ENCODE data around the gene CARHSP1. TPM values are rescaled to one million over a fixed set of nuclear protein-coding genes. Genes with fewer than 3 reads are reported as not detected.

Gene CARHSP1
- total and polyA plus RNA-seq, 2 experiments from 2014 or later: 129 to 150 TPM

DNA sequence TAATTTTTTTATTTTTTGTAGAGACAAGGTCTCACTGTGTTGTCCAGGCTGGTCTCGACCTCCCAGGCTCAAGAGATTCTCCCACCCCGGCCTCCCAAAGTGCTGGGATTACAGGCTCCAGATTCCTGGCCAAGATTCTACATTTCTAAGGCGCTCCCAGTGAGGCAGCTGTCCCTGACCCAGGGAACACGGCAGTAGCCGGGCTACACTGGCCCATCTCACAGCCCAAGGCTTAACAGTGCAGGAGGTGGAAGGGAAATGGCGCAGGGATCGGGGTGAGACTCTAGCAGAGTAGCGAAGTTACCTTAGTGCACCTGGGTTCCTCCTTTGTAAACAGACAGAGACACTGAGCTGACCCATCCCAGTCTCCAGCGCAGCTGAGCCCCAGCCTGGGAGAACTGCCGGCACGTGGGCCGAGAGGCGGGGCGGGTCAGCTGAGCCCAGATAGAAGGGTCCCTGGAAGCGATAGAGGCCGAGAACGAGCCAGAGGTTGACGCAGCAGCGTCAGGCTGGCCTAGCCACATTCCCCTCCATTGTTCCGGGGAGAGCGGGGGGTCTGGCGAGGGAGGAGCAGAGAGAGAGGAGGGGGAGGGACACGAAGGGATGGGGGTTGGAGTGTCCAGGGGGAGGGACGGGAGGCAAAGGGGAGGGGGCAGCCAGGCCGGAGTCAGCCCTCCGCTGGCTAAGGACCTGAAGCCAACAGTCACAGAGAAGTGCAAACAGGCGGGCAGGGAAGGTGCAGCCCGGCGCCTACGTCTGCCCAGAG is 2.5 kb downstream of the CARHSP1 start:
- no peak for TF ChIP-seq EZH2 (IDR thresholded peaks at IDR 0.05; ENCODE audit: insufficient read depth, poor library complexity, severe bottlenecking)
- no peak for TF ChIP-seq EZH2phosphoT487 (IDR thresholded peaks at IDR 0.05; ENCODE audit: insufficient read depth, low read depth)
- H3K36me3 ChIP-seq (ENCODE audit: low read depth): no peaks in the 10 kb centered on the region
- H3K4me1 ChIP-seq (ENCODE audit: insufficient read depth): peaks cover 23% of the 10 kb centered on the region
- H3K27me3 ChIP-seq (replicated peaks; ENCODE audit: insufficient read depth): no peaks in the 10 kb centered on the region
- peaks cover 2% of the 10 kb centered on the region; the same call in 1 of the 2 replicates for H4K20me1 ChIP-seq (ENCODE audit: insufficient read depth)
- WGBS, 2 experiments (ENCODE audit: low coverage in 1 of 2, low lambda C conversion rate in 2 of 2, missing lambda C conversion rate in 2 of 2): 8 to 13% methylated on average over 21 to 30 of the region's 30 CpGs
- peaks cover 69% of the 10 kb centered on the region for H3K79me2 ChIP-seq (ENCODE audit: insufficient read depth)
- H3K4me2 ChIP-seq (ENCODE audit: unreplicated experiment): peak overlapping the region; percentile 100
- H3K9me2 ChIP-seq (ENCODE audit: insufficient read depth): no peaks in the 10 kb centered on the region
- DNase-seq: peak; percentile 51
- H3K27ac ChIP-seq: peak overlapping the region; percentile 84
- in situ Hi-C loops (cut with MboI): no loop called here
- H3K9ac ChIP-seq: peak overlapping the region; percentile 89
- H3F3A ChIP-seq (ENCODE audit: insufficient read depth): peaks cover 36% of the 10 kb centered on the region
- H3K9me3 ChIP-seq (ENCODE audit: low read depth): no peaks in the 10 kb centered on the region
- H2AFZ ChIP-seq: no peak overlapping the region
- H3K4me3 ChIP-seq: peak overlapping the region; percentile 97

DNA sequence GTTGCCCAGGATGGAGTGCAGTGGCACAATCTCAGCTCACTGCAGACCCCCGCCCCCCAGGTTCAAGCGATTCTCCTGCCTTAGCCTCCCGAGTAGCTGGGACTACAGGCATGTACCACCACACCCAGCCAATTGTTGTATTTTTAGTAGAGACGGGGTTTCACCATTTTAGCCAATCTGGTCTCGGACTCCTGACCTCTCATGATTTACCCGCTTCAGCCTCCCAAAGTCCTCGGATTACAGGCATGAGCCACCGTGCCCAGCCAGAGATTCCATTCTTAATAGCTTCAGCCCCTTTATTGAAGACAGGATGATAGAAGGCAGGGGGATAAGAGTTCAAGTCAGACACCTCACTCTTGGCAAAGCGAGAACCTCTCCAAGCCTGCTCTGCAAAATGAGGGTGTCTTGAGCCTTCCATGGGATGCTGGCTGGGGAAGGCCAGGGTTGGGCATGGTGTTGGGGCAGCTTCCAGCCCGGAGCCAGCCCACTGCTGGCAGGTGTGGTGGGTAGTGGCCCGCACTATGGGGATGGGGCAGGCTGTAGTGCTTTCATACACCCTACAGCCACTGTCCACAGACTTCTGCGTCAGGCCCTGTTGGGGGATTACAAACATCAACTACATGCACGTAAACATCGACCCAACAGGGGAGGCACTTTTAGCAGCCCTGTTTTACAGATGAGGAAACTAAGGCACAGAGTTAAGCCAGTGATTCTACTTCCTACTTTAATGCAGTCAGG is 3.5 kb downstream of the CARHSP1 start:
- no peak overlapping the region for H2AFZ ChIP-seq
- no peaks in the 10 kb centered on the region for H3K9me2 ChIP-seq (ENCODE audit: insufficient read depth)
- H3K79me2 ChIP-seq (ENCODE audit: insufficient read depth): peaks cover 79% of the 10 kb centered on the region
- H3K27me3 ChIP-seq (replicated peaks; ENCODE audit: insufficient read depth): no peaks in the 10 kb centered on the region
- peaks cover 2% of the 10 kb centered on the region; the same call in 1 of the 2 replicates for H4K20me1 ChIP-seq (ENCODE audit: insufficient read depth)
- no peaks in the 10 kb centered on the region for H3K9me3 ChIP-seq (ENCODE audit: low read depth)
- 85 to 86% methylated on average over 14 of the region's 14 CpGs for WGBS, 2 experiments (ENCODE audit: low coverage in 1 of 2, low lambda C conversion rate in 2 of 2, missing lambda C conversion rate in 2 of 2)
- in situ Hi-C loops (cut with MboI): no loop called here
- H3F3A ChIP-seq (ENCODE audit: insufficient read depth): peaks cover 29% of the 10 kb centered on the region
- H3K36me3 ChIP-seq (ENCODE audit: low read depth): no peaks in the 10 kb centered on the region
- H3K9ac ChIP-seq: no peak overlapping the region
- TF ChIP-seq EZH2 (IDR thresholded peaks at IDR 0.05; ENCODE audit: insufficient read depth, poor library complexity, severe bottlenecking) (no peak), EZH2phosphoT487 (IDR thresholded peaks at IDR 0.05; ENCODE audit: insufficient read depth, low read depth) (no peak)
- H3K4me1 ChIP-seq (ENCODE audit: insufficient read depth): peaks cover 17% of the 10 kb centered on the region
- H3K27ac ChIP-seq: no peak overlapping the region
- no peak overlapping the region for H3K4me3 ChIP-seq
- H3K4me2 ChIP-seq (ENCODE audit: unreplicated experiment): peak overlapping the region; percentile 100
- DNase-seq: no peak

DNA sequence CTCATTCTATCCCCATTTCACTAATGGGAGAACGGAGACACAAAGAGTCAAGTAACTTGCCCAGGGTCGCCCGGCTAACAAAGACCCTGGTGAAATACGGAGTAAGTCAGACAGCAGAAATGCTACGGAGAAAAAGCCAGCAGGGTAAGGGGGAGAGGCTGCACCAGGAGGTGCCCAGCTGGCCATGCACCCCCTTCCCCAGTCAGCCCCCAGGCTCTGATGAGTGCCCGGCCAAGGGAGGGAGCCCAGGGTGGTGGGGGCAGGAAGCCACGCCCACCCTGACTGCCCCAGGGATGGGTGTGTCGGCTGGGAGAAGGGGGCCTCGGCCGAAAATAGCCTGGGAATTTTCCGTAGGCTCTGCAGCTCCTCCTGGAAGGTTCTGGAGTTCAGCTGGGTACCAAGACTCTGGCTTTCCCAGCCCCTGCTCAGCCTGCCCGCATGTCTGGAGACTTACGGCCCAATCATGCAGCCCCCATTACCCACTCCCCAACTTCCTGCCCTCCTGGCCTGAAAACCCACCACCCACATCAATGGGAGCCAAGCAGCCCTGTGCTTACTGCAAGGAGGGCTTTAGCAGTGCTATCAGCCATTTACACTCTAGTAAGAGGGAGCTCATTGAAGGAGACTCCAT is 4.2 kb downstream of the CARHSP1 start:
- H3K27me3 ChIP-seq (replicated peaks; ENCODE audit: insufficient read depth): no peaks in the 10 kb centered on the region
- H3K9me3 ChIP-seq (ENCODE audit: low read depth): no peaks in the 10 kb centered on the region
- no peak overlapping the region for H2AFZ ChIP-seq
- H4K20me1 ChIP-seq (ENCODE audit: insufficient read depth): peaks cover 2% of the 10 kb centered on the region; the same call in 1 of the 2 replicates
- DNase-seq: no peak
- WGBS, 2 experiments (ENCODE audit: low coverage in 1 of 2, low lambda C conversion rate in 2 of 2, missing lambda C conversion rate in 2 of 2): 41 to 47% methylated on average over 13 of the region's 13 CpGs
- peaks cover 22% of the 10 kb centered on the region for H3K4me1 ChIP-seq (ENCODE audit: insufficient read depth)
- H3K9me2 ChIP-seq (ENCODE audit: insufficient read depth): no peaks in the 10 kb centered on the region
- H3K79me2 ChIP-seq (ENCODE audit: insufficient read depth): peaks cover 86% of the 10 kb centered on the region
- H3K4me2 ChIP-seq (ENCODE audit: unreplicated experiment): peak overlapping the region; percentile 26
- in situ Hi-C loops (cut with MboI): no loop called here
- no peak overlapping the region for H3K9ac ChIP-seq
- H3K4me3 ChIP-seq: no peak overlapping the region
- H3K36me3 ChIP-seq (ENCODE audit: low read depth): no peaks in the 10 kb centered on the region
- TF ChIP-seq EZH2 (IDR thresholded peaks at IDR 0.05; ENCODE audit: insufficient read depth, poor library complexity, severe bottlenecking) (no peak), EZH2phosphoT487 (IDR thresholded peaks at IDR 0.05; ENCODE audit: insufficient read depth, low read depth) (no peak)
- H3K27ac ChIP-seq: no peak overlapping the region
- peaks cover 32% of the 10 kb centered on the region for H3F3A ChIP-seq (ENCODE audit: insufficient read depth)
